ENCODE measurements around the gene MIGA1. TPM values are rescaled to one million over a fixed set of nuclear protein-coding genes. Genes with fewer than 3 reads are reported as not detected.
A peak's percentile ranks its signal among the peaks of the same experiment; 100 is the strongest.
"Not testable (repeated sequence)": the region's sequence is repeated elsewhere in the genome, so short reads cannot be mapped to it uniquely, and the experiment has no call there.

MIGA1 gene, protein sequence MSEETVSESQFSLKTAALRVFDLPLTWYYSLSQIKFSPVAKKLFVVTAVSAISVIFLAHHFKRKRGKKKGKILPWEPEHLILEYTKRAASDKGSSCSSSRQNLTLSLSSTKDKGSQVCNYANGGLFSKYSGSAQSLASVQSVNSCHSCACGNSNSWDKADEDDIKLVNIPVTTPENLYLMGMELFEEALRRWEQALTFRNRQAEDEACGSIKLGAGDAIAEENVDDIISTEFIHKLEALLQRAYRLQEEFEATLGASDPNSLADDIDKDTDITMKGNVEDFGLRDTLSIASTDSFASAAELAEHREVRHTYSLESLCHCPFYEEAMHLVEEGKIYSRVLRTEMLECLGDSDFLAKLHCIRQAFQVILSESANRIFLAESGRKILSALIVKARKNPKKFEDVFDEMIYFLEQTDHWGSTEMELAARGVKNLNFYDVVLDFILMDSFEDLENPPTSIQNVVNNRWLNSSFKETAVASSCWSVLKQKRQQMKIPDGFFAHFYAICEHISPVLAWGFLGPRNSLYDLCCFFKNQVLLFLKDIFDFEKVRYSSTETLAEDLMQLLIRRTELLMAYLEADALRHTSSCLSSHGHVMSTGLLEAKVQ
- total RNA-seq = 8.1 and 20.8 TPM in 2 replicates

DNA sequence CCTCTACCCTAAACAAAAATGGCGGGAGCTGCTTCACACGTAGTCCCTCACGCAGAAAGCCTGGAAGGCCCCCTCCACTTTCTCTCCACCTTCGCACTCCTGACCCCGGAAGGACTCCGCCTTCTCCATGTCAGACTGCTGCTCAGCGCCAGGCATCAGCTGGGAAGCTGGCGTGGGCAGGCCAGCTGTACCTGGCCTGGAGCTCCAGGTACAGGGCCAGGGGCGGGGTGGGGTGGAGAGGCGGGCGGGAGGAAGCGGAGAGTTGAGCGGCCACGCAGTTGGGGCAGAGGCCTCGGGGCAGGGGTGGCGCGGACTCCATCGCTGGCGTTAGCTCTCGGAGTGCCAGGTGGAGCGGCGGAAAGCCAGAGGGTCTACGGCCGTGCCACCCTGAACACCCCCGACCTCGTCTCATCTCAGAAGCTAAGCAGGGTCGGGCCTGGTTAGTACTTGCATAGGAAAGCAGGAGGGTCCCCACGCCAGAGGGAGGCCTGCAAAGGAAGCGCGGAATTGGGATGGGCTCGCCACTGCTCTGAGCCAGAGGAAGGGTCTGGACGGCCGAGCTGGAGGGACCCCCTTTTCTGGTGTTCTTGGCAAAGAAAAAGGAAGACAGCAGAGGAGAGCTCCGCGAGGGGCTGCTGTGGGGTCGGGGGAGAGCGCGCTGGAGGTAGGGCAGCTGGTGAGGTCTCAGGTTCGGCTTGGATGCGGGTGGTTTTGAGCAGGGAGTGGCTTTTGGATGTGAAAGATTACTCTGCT is at the start of gene MIGA1:
MIGA1 (plus strand) TSS at position 121 of the 753 bp plus-strand sequence. CDS start 3,604 bp downstream, outside the sequence.
- DNase-seq (ENCODE audit: low read depth in 2 of 2) = peak; percentile 87 to 91

DNA sequence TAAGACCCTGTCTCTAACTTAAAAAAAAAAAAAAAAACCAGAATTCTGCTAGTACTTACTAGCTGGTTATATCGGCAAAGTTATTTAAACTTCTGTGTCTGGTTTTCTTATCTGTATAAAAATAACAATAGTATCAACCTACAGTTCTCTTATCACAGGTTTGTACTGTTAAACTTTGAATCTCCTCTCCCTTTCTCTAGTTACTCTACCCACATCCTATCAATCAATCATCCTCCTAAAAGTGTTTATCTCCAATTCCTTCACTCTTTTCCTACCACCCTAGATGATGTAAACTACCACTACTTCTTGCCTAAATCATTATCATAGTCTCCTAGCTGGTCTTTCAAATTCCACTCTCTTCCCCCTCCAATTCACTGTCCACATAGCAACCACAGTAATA is 47.4 kb upstream of the MIGA1 start:
- DNase-seq (ENCODE audit: low read depth in 2 of 2) = no peak

DNA sequence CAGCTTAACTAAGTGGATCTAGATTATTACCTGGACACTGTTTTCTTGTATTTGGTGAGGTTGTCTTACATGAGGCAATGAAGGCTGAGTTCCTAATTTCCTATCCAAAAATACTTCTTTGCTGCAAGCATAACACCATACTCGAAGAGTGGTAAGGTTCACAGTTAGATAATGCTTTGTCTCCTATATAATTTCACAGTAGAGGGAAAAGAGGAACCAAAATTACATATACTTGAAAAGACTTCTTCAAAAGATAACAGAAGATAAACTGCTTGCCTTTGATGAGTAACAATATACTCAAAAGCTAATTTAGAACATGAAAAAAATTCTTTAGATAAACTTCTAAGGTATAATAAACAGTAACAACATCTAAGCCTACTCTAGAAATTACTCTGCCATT is 40.2 kb upstream of the MIGA1 start:
- no peak for DNase-seq (ENCODE audit: low read depth in 2 of 2)

DNA sequence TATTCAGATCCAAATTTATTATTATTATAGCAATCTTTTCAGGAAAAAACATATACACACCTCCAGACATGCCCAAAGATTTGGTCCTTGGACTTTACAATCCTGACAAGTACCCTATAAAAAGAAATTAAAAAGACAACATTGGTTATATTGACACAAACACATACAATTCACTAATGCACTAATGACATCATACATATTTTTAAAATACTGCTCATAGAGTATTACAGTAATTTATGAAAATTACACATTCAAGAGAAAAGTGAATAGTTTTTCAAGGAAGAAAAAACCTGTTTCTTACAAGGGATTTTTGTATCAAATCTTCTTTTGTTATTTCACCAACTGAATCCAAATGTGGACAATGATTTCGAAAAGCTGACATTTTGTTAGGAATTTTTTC is 38.1 kb upstream of the MIGA1 start:
- DNase-seq (ENCODE audit: low read depth in 2 of 2) = no peak

- peak in 1 of 2 donors; percentile 41 for DNase-seq (ENCODE audit: low read depth in 2 of 2)
Observed at GRCh38 chr1:77742011-77742555, 37.4 kb upstream of the MIGA1 start.

DNA sequence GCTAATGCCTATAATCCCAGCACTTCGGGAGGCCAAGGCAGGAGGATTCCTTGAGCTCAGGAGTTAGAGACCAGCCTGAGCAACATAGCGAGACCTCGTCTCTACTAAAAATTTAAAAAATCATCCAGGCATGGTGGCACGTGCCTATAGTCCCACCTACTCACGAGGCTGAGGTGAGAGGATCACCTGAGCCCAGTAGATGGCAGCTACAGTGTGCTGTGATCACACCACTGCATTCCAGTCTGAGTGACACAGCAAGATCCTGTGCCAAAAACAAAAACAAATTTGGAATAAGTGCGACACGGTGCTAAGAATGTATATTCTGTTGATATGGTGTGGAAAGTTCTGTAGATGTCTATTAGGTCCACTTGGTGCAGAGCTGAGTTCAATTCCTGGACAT is 34.9 kb upstream of the MIGA1 start:
- DNase-seq (ENCODE audit: low read depth in 2 of 2) = peak in 1 of 2 donors; percentile 14

DNA sequence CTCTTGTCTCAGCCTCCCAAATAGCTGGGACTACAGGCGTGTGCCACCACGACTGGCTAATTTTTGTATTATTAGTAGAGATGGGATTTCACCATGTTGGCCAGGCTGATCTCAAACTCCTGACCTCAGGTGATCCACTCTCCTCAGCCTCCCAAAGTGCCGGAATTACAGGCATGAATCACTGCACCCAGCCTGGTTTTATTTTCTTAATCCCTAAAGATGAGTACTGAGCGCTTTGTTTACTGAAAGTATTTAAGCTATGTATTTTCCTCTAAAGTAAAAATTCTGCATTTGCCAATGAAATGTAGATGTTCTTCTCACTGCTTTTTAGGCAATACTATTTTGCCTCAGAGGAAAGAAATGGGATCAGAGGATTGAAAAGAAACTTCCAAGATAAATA is 30.0 kb upstream of the MIGA1 start:
- not testable (repeated sequence) for DNase-seq (ENCODE audit: low read depth in 2 of 2)

- DNase-seq (ENCODE audit: low read depth in 2 of 2) = no peak
Observed at GRCh38 chr1:77756052-77756754, 23.2 kb upstream of the MIGA1 start.

DNA sequence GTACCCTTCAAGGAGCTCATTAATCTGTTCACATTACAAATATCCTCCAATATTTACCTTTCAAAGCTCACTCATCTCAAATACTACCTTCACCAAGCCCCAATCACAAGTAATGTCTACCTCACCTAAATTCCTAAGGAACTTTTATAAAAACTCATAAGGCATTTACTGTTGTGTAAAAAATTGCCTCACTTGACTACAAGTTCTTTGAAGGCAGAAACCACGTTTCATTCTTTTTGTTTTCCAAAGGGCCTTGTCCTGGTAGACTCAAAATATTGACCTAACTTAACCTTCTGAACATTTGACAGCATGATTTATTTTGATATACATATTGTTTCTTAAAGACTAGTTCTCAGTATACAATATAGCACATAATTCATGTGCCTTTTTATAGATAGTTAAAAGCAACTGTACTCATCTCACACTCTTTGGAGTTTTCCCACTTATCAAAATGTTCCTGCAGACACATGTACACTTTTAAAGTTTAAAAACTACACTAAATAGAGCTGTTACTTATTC is 22.3 kb upstream of the MIGA1 start:
- no peak for DNase-seq (ENCODE audit: low read depth in 2 of 2)

DNA sequence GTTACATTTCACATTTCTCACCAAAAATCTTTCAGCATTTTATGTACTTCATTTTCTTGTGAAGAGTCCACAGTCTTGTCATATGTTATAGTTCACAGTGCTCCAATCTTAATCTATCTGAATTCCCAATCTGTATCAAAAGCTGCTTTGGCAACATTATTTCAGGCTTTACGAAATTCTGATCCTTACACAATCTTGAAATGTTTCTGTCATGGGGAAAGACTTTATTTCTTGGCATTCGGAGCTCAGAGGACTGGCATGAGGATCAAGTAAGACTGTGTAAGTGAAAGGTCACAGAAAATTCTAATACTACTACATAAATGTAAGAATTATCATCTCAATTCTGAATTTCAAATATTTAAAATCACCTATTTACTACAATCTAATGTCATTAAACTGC is 21.8 kb upstream of the MIGA1 start:
- DNase-seq (ENCODE audit: low read depth in 2 of 2) = no peak

DNA sequence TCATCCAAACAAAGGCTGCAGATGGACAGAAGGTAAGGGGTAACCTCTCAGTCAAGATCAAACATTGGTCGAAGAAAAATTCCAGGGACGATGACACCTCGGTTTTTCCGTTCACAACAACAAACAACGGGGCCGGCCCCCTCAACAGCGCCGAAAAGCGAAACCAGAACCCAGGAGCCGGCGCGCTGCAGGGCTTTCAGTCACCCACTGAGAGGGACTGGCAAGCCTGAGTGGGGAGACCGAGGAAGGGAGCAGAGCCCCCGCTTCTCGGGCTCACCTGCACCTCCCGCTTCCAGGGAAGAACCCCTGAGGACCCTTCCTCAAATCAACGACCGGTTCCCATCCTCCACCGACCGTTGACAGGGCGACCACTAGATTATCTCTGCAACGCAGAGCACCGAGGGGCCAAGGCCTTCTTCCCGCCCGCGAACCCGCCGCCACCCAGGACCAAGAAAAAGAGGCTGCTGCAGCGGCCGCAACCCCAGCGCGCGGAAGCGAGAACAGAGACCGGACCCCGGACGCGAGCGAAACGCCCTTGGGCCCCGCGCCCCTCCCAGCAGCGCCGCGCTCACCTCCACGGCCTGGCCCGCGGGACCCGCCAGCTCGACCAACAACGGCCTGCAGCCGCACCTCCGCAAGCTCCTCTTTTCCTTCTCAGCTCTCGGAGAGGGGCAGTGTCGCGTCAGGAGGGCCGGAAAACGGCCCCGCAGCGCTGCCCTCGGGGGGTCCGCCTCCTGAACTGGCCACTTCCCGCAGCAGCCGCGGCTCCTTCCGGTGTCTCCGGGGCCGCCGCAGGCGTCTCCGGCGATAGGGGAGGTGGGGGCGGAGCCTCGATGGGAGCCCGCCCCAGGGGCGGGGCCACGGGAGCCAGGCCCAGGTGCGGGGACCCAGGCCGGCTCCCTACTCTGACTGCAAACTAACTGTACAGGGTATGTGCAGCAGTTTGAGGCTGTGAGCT is 20.1 kb upstream of the MIGA1 start, which contains the start of gene USP33:
USP33 (minus strand) TSS at position 782 of the 958 bp plus-strand sequence. CDS start 18,155 bp downstream, outside the sequence.
- DNase-seq (ENCODE audit: low read depth in 2 of 2) = peak; percentile 76 to 82

DNA sequence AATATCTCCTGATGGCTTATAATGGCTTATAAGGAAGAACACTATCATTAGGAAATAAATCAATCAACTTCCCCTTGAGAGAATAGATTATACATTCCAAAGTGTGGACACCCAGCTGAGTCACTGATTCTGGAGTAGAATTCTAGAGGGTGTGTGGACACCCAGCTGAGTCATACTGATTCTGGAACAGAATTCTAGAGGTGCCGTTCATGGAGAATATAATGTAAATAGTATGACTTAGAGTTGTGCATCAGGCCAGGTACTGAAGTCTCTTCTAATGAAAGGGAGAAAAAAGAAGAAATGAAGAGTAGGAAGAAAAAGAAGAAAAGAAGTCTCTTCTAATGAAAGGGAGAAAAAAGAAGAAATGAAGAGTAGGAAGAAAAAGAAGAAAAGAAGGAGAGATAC is 17.4 kb upstream of the MIGA1 start:
- DNase-seq (ENCODE audit: low read depth in 2 of 2) = peak in 1 of 2 donors; percentile 51

GRCh38 chr1:77768006-77768405 is 11.4 kb upstream of the MIGA1 start:
- DNase-seq (ENCODE audit: low read depth in 2 of 2) = no peak

- DNase-seq (ENCODE audit: low read depth in 2 of 2) = no peak
Observed at GRCh38 chr1:77776007-77776700, 3.3 kb upstream of the MIGA1 start.

- no peak for DNase-seq (ENCODE audit: low read depth in 2 of 2)
Observed at GRCh38 chr1:77781683-77782082, 2.2 kb downstream of the MIGA1 start.

GRCh38 chr1:77783141-77783540 is 3.7 kb downstream of the MIGA1 start:
- no peak for DNase-seq (ENCODE audit: low read depth in 2 of 2)

DNA sequence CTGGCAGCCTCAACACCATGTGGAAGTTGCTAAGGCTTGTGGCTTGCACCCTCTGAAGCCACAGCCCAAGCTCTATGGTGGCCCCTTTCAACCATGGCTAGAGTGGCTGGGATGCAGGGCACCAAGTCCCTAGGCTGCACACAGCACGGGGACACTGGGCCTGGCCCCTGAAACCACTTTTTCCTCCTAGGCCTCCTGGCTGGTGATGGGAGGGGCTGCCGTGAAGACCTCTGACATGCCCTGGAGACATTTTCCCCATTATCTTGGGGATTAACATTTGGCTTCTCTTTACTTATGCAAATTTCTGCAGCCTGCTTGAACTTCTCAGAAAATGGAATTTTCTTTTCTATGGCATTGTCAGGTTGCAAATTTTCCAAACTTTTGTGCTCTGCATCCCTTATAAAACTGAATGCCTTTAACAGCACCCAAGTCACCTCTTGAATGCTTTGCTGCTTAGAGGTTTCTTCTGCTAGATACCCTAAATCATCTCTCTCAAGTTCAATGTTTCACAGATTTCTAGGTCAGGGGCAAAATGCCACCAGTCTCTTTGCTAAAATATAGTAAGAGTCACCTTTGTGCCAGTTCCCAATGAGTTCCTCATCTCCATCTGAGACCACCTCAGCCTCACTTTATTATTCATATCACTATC is 6.8 kb downstream of the MIGA1 start:
- DNase-seq (ENCODE audit: low read depth in 2 of 2) = not testable (repeated sequence)

DNA sequence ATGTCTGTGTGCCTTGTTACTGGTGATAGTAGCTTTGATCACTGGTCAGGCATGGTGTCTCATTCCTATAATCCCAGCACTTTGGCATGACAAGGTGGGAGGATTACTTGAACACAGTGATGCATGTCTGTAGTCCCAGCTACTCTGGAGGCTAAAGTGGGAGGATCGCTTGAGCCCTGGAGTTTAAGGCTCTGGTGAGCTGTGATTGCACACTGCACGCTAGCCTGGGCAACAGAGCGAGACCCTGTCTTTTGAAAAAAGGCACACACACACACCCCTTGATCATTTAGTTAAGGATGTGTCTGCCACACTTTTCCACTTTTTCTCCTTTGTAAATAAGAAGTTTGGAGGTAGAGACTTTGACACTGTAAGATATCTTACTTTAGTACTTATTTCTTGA is 15.1 kb downstream of the MIGA1 start:
- no peak for DNase-seq (ENCODE audit: low read depth in 2 of 2)
